ENCODE measurements around the gene ACOXL.
A peak's percentile ranks its signal among the peaks of the same experiment; 100 is the strongest.

The ACOXL gene

GRCh38 chr2:111015283-111015995 is 283.1 kb downstream of the ACOXL start:
- DNase-seq (ENCODE audit: low spot score): no peak

GRCh38 chr2:111017034-111017622 is 284.8 kb downstream of the ACOXL start:
- DNase-seq (ENCODE audit: low spot score): no peak

GRCh38 chr2:111017909-111018308 is 285.5 kb downstream of the ACOXL start:
- no peak for DNase-seq (ENCODE audit: low spot score)

- no peak for DNase-seq (ENCODE audit: low spot score)
Observed at GRCh38 chr2:111019381-111019780, 287.0 kb downstream of the ACOXL start.

- DNase-seq (ENCODE audit: low spot score): no peak
Observed at GRCh38 chr2:111022633-111023032, 290.3 kb downstream of the ACOXL start.

GRCh38 chr2:111024496-111024895 is 292.1 kb downstream of the ACOXL start:
- DNase-seq (ENCODE audit: low spot score): no peak

GRCh38 chr2:111025288-111025687 is 292.9 kb downstream of the ACOXL start:
- DNase-seq (ENCODE audit: low spot score): no peak

GRCh38 chr2:111028720-111029119 is 296.3 kb downstream of the ACOXL start:
- DNase-seq (ENCODE audit: low spot score): peak; percentile 35

- peak; percentile 65 for DNase-seq (ENCODE audit: low spot score)
Observed at GRCh38 chr2:111029181-111029927, 297.0 kb downstream of the ACOXL start.

GRCh38 chr2:111030260-111030891 is 298.0 kb downstream of the ACOXL start:
- DNase-seq (ENCODE audit: low spot score): peak; percentile 84

- no peak for DNase-seq (ENCODE audit: low spot score)
Observed at GRCh38 chr2:111030945-111031344, 298.6 kb downstream of the ACOXL start.

- peak; percentile 68 for DNase-seq (ENCODE audit: low spot score)
Observed at GRCh38 chr2:111031546-111032478, 299.4 kb downstream of the ACOXL start.

- DNase-seq (ENCODE audit: low spot score): peak; percentile 94
Observed at GRCh38 chr2:111032721-111033429, 300.5 kb downstream of the ACOXL start.

- no peak for DNase-seq (ENCODE audit: low spot score)
Observed at GRCh38 chr2:111034146-111034545, 301.8 kb downstream of the ACOXL start.

GRCh38 chr2:111034606-111035005 is 302.2 kb downstream of the ACOXL start:
- DNase-seq (ENCODE audit: low spot score): no peak

- DNase-seq (ENCODE audit: low spot score): no peak
Observed at GRCh38 chr2:111035830-111036441, 303.6 kb downstream of the ACOXL start.

GRCh38 chr2:111037128-111037527 is 304.8 kb downstream of the ACOXL start:
- DNase-seq (ENCODE audit: low spot score): peak; percentile 53

GRCh38 chr2:111039628-111040383 is 307.4 kb downstream of the ACOXL start:
- DNase-seq (ENCODE audit: low spot score): no peak

GRCh38 chr2:111041398-111042202 is 309.2 kb downstream of the ACOXL start:
- DNase-seq (ENCODE audit: low spot score): no peak
